ENCODE data around the gene SLC43A2.

DNA sequence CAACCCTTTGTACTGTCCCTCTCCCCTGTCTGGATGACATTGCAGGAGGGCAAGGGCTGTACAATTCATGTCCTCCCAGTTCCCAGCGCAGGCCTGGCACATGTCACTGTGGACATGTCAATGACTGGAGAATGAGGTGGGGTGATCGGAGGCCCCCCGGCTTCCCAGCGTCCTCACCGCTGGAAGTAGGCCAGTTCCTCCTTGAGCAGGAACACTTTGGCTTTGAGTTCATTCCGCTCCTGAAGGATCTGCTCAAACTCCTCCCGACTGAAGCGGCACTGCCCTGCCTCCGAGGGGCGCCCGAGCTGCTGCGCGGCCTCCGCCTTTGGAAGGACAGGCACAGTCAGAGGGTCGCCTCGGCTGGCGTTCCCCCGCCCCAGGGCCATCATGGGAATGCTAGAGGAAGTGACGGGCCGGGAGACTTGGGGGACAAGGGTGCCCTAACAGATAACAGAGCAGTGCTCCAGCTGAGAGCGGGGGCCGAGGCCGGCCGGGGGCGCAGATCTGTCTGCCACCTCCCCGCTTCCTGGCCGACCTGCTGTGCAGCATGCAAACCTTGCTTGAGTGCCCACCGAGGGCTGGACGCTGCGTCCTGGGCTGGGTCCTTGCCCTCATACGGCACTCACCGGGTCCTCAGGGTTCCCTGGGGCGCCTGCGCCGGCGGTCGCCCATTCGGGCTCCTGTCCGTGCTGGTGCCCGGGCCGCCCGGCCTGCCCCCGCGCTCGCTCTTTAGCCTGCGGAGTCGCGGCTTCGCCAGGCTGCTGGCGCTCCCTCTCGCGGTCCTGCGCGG is 19.7 kb upstream of the SLC43A2 start:
- TF ChIP-seq, protein P1, sequence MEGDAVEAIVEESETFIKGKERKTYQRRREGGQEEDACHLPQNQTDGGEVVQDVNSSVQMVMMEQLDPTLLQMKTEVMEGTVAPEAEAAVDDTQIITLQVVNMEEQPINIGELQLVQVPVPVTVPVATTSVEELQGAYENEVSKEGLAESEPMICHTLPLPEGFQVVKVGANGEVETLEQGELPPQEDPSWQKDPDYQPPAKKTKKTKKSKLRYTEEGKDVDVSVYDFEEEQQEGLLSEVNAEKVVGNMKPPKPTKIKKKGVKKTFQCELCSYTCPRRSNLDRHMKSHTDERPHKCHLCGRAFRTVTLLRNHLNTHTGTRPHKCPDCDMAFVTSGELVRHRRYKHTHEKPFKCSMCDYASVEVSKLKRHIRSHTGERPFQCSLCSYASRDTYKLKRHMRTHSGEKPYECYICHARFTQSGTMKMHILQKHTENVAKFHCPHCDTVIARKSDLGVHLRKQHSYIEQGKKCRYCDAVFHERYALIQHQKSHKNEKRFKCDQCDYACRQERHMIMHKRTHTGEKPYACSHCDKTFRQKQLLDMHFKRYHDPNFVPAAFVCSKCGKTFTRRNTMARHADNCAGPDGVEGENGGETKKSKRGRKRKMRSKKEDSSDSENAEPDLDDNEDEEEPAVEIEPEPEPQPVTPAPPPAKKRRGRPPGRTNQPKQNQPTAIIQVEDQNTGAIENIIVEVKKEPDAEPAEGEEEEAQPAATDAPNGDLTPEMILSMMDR (IDR thresholded peaks at IDR 0.05) = no peak
- peak; percentile 19; the same call in 1 of the 2 replicates for TF ChIP-seq POLR2A (IDR thresholded peaks at IDR 0.05; ENCODE audit: low read length)
- no peak for TF ChIP-seq ESRRA (IDR thresholded peaks at IDR 0.05; ENCODE audit: borderline replicate concordance, low read length)
- TF ChIP-seq CBX2 (IDR thresholded peaks at IDR 0.05; ENCODE audit: borderline replicate concordance, low read depth) = no peak
- TF ChIP-seq GATA3 (IDR thresholded peaks at IDR 0.05; ENCODE audit: borderline replicate concordance) = no peak; the same call in 1 of the 2 replicates
